ENCODE measurements around the gene RPS6KA1.

DNA sequence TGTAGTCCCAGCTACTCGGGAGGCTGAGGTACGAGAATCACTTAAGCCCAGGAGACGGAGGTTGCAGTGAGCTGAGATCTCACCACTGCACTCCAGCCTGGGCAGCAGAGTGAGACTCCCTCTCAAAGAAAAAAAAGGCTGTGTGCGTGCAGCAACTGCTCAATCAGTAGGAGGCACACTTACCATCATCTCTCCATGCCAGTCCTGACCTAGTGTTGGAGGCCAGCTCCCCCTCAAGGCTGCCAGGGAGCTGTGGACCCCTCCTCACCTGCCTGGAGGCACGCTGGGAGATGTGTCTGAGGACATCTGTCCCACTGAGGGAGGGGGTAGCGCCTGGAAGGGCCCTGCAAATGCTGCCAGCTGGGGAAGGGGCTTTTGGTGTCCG lies 11.9 kb downstream of the RPS6KA1 start:
- TF ChIP-seq, protein P1, sequence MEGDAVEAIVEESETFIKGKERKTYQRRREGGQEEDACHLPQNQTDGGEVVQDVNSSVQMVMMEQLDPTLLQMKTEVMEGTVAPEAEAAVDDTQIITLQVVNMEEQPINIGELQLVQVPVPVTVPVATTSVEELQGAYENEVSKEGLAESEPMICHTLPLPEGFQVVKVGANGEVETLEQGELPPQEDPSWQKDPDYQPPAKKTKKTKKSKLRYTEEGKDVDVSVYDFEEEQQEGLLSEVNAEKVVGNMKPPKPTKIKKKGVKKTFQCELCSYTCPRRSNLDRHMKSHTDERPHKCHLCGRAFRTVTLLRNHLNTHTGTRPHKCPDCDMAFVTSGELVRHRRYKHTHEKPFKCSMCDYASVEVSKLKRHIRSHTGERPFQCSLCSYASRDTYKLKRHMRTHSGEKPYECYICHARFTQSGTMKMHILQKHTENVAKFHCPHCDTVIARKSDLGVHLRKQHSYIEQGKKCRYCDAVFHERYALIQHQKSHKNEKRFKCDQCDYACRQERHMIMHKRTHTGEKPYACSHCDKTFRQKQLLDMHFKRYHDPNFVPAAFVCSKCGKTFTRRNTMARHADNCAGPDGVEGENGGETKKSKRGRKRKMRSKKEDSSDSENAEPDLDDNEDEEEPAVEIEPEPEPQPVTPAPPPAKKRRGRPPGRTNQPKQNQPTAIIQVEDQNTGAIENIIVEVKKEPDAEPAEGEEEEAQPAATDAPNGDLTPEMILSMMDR (IDR thresholded peaks at IDR 0.05): no peak
- TF ChIP-seq POLR2A (IDR thresholded peaks at IDR 0.05): no peak
